Frontal cortex (tissue), 4 donors: ENCODE data around the gene TFF3. TPM values are rescaled to one million over a fixed set of nuclear protein-coding genes. Genes with fewer than 3 reads are reported as not detected.

ENCODE experiments used
- DNase-seq, 2 donors: peaks; one replicate each; pipeline ENCODE4 v3.0.0; 2012; ENCODE audit warnings: low spot score in 2 of 2
- FAIRE-seq: peaks from 2 replicates; lab custom pipeline; 2012; peaks lifted over from hg19 to GRCh38; lab: Jason Lieb, UNC
- total RNA-seq: library from RNA; depleted of rRNA; stranded (reverse); fragments of >200 nt; gene quantifications from one replicate; pipeline ENCODE4 v1.2.3, GENCODE V29; 2014
- donor health status: control.
- donor health status: control.
- donor health status: control.

TFF3 gene
- total RNA-seq, 1 donor from 2014 or later = not detected

DNA sequence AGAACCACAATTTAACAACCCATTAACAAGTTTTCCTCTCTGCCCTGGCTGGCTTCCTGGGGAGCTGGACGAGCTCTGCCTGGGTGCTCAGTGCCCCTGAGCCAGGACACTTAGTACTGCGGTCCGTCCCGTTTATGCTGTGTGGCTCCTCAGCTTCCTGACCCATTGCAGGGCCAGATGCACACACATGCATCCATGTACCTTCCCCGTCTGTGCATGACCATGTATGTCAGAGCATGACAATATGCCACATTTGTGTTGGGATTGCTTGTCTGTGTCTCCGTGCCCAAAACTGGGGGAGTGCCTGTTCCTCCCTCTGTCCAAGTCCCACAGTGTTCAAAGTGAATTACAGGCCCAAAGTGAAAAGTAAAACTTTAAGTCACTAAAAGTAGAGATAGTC lies 9.7 kb upstream of the TFF3 start:
- no peak for DNase-seq

DNA sequence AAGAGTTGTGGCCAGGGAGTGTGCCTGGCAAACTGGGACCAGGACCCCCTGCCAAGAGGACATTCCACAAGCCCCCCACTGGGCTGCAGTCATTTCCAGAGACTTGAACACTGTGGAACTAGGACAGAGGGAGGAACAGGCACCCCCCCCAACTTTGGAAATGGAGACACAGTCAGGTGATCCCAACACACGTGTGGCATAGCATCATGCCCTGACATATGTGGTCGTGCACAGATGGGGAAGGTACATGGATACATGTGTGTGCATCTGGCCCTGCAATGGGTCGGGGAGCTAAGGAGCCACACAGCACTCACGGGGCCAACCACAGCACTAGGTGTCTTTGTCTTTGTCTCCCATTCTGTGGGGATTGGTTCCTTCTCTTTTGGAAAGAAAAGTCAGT lies 6.6 kb upstream of the TFF3 start:
- DNase-seq (no peak), FAIRE-seq (no peak)

More for the DNA sequence above, 9.7 kb upstream of the TFF3 start:
- FAIRE-seq = no peak

DNA sequence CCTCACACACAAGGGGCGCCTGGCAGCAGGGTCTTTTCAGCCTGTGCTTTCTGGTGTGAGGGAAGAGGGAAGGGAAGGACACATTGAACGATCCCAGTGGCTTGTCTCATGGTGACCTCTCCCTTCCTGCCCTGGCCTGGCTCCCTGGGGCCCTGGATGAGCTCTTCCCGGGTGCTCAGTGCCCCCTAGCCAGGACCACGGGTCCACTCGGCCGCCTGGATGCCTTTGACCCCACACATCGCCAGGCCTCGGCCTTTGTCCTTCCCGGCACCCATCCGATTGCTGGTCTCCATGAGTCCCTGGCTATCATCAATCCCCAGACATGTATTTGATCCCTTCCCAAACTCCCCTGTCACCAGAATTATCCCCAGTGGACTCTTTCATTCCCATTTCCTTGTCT lies 6.0 kb upstream of the TFF3 start:
- DNase-seq (no peak), FAIRE-seq (no peak)

DNA sequence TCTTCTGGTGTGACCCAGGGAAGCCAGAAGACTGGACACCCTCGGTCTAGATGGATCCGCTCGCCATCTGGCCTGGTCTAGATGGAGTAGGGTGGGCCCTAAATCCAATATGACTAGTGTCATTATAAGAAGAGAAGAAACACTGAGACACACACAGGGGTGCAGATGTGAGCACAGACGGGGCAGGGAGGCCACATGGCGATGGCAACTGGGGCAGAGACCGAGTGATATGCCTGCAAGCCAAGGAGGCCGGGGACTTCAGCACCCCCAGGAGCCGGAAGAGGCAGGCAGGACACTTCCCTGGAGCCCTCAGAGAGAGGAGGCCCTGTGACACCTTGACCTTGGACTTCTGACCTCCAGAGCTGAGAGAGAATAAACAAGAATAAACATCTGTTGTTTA lies 5.6 kb upstream of the TFF3 start:
- DNase-seq (no peak), FAIRE-seq (no peak)

DNA sequence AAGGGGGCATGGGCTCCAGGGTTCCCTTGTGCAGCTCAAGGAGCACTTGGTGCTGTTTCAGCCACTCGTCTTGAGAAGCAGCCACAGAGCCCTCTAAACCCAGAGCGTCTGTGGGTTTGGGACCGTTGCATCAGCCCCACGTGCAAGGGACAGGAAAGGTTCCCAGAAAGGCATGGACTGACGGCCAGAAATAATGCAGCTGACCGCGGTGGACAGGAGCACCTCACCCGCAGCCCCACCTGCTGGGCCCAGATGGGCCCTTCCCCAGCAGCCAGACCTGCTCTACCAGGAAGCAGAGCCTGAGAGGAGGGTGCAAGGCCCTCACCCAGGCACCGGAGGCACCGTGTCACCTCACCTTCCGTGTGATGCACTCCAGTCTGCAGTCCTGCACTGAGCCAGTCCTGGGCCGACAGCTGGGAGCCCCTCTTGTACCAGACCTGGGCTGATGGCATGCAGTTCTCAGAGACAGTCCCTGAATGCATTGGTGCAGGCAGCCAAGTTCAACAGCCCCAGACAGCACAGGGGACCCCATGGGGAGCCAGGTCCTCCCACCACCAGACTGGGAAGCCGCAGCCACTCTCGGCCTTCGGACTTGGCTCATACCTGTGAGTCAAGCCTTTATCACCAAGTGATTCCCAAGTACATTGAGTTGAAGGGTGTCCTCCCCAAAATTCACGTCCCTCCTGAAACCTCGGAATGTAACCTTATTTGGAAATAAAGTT lies 4.8 kb upstream of the TFF3 start:
- DNase-seq (no peak), FAIRE-seq (no peak)

DNA sequence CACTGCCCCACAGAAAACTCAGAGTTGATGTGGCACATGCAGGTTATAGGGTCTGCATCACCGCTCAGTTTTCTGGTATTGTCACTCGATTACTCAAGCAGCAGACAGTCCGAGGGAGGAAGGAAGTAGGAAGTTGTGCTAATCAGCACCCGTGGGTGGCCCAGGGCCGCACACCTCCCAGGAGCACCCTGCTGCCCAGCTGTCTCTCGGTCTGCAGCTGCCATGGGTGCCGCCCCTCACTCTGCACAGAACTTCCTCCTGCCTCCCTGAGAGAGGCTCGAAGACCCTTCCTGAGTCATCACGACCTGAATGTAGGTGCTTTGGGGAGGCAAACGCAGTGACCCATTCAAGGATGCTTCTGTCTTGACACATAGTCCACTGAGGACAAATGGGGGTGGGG lies 4.2 kb upstream of the TFF3 start:
- no peak for DNase-seq
- no peak for FAIRE-seq

DNA sequence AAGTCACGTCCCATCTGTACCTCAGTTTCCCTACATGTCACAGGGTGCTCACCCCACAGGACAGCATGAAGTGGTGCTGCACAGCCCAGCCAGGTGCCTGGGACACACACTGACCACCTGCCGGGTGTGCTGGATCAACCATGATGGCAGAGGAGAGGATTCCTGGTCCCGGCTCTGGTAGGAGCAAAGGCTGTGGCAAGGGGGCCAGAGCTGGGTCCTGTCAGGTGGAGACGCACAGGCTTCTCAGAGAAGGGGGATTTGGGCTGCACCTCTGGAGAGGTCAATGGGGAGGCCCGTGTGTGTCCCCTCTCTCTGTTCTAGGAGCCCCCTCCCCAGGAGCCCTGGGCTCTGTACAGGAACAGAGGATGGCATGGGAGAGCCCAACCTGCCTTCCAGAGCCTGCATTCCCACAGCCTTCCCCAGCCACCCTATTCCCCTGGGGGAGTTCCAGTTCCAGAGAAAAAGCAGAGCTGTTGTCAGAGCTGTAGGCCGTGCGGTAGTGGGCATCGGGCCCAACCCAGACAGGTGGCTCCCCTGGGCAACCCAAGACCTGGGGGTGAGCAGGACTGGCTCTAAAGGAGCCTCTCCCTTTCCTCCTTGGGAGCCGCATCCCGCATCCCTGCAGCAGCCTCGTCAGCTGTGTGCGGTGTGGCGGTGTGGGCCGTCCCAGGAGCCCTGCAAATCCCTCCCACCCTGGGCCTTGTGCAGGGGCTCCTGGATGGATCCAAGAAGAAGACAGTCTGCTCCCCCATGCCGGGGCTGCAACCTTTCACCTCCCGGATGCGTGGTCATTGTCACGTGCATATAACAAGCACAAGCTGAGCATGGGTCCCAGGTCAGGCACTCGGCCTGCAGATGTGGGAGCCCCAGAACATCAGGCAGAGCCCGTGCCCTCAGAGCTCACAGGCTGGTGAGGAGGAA lies 2.9 kb upstream of the TFF3 start:
- no peak for DNase-seq
- FAIRE-seq = no peak

DNA sequence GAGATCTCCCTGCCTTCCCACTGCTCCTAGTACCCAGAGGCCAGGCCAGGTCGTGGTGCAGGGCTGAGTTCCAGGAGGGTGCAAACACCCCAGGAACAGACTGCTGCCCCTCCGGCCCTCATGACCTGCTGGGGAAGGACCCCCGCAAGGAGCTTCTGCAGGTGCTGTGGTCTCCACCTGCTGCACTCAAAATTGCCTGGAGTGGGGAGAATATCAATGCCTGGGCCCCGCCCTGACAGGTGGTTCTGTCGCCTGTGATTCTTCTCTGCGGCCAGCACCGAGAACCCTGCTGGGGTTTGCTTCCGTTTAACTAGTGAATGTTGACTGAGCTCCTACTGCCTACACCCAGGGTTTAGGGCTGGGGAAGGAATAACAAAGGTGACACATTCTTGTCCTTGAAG lies 2.1 kb upstream of the TFF3 start:
- FAIRE-seq = no peak
- DNase-seq = no peak

DNA sequence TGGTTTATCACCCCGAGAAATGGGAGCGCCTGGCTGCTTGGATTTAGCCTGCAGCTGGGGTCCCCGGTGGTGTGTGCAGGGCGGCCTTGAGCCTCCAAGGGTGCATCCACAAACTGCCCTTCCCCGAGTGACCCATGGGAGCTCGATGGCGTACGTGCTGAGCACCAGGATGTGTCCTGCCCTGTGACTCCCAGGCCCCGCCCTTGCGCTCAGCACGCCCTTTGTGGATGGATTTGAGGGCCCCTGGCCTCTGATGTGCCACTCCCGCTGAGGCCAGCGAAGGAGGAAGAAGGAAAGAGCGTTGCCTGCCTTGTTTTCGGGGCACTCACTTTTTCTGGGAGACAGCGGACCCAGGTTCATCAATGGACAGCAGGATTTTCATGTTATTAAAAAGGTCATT lies 1.7 kb upstream of the TFF3 start:
- DNase-seq (no peak), FAIRE-seq (no peak)

DNA sequence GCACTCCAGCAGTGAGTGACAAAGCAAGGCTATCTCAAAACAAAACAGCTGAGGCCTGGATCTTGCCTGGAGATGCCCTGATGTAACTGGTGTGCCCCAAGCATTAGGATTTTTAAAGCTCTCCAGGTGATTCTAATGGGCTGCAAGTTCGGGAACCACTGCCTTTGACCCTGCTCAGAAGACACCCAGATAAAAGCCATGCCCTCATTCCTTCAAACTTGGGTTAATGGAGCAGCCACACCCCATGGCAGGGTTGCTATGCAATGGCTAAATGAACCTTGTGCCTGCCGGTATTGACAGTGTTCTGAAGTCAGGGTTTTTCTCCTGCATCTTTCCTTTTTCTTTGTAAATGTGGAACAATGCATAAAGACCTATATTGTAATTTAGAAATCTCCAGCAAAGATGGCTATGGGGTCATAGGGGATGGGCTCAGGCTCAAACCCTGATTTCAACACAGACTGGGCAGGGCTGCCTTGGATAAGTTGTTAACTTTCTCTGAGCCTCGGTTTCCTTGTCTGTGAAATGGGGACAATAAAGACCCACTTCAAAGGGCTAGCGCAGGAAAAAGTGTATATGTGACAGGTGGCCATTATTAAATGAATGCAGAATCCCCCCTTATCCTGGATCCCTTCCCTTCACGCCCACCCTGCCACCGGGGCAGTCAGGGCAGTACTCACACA lies 453 bp downstream of the TFF3 start:
- no peak for FAIRE-seq

DNA sequence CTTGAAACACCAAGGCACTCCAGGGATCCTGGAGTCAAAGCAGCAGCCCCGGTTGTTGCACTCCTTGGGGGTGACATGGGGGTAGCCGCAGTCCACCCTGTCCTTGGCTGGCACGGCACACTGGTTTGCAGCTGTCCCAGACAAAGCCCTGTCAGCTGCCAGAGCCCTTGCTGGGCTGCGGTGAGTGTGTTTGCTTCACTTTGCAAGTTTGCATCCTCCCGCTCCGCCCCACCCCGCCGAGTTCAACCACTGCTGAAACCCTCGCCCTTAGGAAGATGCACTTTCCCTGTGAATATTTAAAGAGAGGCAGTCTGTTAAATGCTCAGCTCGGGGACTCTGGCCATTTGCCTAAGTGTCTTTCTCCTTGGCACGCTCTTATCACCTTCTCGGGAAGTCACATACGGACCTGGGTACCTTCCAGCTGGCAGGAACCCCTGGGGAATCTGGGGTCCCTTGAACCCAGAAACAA lies 1.7 kb downstream of the TFF3 start:
- DNase-seq (no peak), FAIRE-seq (no peak)

More for the DNA sequence above, 453 bp downstream of the TFF3 start:
- DNase-seq = no peak

DNA sequence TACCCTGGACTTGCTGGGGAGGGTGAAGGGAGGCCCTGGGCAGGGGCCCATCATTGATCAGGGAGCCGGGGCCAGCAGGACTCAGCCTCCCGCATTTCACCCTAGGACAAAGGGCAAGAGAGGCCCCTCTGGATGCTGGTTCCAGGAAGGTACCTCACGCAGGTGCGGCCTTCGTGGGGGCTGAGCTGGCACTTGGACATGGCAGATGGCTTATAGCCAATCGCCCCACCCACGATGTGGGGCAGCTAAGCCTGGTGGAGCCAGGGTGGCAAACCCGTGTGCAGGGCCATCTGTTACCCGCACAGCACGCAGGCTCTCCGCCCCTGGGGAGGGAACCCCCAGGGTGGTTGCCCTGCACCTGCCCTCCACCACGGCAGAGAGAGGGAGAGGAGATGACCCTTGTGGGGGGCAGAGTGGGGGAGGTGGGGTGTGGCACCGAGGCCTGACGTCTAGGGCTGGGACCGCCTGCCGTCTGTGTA lies 2.5 kb downstream of the TFF3 start:
- FAIRE-seq (no peak), DNase-seq (no peak)

DNA sequence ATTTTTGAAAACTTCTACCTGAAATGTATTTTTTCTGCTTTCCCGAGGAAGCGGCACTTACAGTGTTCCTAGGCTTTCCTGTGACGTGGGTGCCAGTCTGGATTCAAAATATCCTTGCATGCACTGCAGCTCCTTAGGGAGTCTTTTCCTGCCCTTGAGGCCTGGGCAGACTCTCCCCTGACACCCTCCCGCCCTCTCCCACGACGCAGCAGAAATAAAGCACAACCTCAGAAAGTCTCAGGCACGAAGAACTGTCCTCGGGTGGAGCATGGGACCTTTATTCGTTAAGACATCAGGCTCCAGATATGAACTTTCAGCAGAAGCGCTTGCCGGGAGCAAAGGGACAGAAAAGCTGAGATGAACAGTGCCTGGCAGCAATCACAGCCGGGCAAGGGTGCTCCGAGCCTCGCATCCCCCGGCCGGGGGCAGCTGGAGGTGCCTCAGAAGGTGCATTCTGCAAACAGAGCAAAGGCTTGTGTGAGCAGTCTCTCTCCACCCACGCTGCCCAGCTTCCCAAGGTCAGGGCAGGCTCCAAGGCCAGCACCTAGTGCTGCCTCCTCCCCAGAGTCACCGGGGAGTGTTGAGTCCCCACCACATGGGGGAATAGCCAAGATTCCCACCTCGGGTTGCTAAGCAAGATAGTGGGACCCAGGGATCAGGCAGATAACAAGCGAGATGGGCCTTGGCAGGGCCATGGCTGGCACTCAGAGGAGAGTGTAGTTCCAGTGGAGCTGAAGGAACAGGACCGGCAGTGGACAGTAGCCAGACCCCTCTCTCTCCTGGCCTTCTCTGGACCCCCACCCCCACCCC lies 3.2 kb downstream of the TFF3 start:
- DNase-seq (no peak), FAIRE-seq (no peak)

DNA sequence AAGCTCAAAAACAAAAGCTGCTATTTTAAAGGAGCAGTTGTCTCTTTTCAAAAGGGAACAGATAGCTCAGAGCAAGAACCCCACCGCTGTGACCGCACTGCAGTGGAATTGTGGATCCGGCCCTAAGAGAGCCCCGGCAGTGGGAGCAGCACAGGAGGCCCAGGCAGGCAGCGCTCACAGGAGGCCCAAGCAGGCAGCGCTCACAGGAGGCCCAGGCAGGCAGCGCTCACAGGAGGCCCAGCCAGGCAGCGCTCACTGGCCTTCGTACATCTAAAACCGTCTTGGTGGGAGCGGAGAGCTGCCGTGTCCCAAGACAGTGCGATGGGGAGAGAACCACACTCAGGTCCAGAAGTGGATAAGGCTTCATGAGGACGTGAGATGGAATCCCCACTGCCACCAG lies 4.0 kb downstream of the TFF3 start:
- DNase-seq (no peak), FAIRE-seq (no peak)

DNA sequence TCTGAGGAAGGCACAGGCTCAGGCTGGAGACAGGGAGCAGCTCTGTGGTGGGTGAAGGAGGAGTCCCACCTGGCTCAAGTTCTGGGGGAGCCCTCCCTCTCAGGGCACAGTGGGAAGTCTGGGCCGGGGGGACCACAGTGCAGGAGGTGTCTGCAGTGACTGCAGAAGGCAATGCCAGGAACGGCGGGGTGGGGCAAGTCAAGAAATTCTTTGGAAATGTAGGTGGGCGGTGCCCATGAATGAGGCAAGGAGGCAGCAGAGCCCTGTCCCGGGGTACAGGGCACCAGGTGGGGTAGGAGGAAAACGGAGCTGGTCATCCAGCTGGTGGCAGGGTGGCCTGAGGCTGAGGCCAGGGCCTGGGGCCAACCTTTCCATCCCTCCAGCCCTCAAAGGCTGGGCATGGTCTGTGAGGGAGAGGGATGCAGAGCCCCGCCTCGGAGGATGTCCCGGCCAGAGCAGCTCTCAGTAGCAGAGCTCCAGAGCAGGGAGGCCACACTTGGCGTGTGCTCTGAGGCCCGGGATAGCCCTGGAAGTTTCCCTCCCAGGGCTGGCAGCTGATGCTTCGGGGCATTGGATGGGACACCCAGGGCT lies 4.7 kb downstream of the TFF3 start:
- FAIRE-seq (no peak), DNase-seq (no peak)

DNA sequence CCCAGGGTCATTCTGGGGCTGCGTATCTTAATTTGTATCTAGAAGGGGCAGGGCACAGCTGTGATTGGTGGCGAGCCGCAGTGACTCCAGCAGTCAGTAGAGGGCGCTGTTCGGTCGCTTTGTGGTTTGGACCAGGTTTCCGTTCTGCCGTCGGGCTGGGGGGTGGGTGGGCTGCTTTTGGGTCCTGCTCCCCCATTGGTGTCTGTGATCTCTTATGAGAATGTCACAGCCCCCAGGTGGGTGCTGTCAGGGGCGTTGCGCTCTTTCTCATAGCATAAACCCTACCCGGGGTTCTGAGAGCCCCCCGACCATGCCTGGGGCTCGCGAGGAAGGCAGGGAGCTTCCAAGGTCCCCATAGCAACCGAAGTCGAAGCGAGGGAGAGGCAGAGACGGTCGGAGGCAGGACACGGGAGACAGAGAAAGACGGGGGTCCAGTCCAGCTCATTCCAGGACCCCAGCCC lies 5.4 kb downstream of the TFF3 start:
- FAIRE-seq (no peak), DNase-seq (peak; percentile 59 to 80)

DNA sequence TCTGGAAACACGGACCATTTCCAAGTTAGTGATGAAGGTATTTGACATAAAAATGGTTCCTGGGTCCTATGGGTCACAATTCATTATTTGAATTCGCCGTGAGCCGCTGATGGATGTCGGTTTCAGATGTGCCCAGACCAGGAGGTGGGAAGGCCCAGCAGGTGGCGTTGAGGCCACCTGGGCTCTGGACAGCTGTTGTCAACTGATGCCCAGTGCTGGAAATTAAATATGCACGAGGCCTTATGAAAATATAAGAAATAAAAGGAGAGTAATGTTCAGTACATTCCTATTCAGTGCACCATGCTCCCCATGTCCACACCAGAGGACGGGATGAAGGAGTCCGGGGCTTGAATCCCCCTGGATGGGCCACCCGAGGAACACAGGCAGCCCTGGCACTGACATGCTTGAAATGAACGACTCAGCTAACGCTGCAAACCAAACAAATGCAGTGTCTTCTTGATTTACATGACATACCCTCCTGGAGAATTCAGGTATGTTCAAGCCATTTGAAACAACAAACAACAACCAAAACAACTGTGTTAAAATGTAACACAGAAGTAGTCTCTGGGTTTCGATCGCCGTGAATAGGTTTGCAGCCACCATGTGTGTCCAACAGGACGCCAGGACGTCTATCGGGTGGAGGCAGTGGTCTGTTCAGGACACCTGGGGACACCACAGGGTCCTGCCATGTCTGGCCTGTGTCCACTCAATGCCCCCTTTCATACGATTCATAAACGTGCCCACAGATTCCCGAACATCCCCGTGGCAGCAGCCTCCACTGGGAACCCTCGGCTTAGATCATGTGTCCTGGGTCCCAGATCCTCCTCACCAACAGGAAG lies 6.1 kb downstream of the TFF3 start:
- DNase-seq = no peak
- FAIRE-seq = no peak

DNA sequence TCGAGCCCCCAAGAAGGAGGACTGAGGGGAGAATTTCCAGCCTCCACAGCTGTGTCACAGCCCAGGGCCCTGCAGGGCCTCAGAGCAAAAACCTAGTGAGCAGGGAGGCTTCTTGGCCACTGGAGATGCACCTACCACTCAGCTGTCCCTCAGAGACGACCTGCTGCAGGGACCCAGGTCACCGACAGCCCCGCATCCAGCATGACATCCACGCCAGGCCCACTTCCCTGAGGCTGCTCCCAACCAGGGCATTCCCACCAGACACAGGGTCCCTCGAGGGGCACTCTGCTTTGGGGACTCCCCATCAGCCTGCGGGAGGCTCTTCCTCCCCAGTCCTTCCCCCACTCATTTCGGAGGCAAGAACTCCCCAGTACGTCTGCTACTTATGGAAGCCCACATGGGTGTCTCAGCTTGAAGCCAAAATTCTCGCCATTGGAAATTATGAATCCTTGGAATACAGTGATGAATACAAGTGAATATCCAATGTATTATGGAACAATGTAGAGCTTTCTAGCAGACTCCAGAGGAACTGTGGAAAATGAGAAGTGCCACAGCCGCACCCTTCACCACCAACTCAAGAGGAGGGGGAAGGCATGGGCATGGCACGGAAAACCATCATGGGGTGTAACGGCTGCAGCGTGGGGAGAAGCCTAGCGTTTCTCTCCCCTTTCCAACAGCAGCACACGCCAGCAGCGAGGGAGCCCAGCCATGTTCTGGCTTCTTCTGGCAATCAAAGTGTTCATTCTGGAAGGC lies 6.9 kb downstream of the TFF3 start:
- DNase-seq (no peak), FAIRE-seq (no peak)
